Activated T-helper 2 cell treated with anti-CD3 and anti-CD28 coated beads, Interferon-gamma antibody, Interleukin-2, Interleukin-4, amounts not matched to agents 10 μg/mL and 5 μg/mL and 100 μg/mL, durations not matched to agents 14 hours and 24 hours and 36 hours (primary cell): ENCODE data around the gene SPSB1. TPM values are rescaled to one million over a fixed set of nuclear protein-coding genes. Genes with fewer than 3 reads are reported as not detected.

Experiments used
- DNase-seq: peaks from one replicate; pipeline ENCODE4 v3.0.0; 2021; ENCODE audit warnings: low spot score
- H3K27ac Mint-ChIP-seq: one replicate; pipeline ENCODE4 v1.8.0; 2021; ENCODE audit warnings: mixed read lengths
- H3K27me3 Mint-ChIP-seq: one replicate; pipeline ENCODE4 v1.8.0; 2021; ENCODE audit warnings: low read depth, mixed read lengths
- H3K36me3 Mint-ChIP-seq: one replicate; pipeline ENCODE4 v1.8.0; 2021; ENCODE audit warnings: low read depth, mixed read lengths
- H3K4me1 Mint-ChIP-seq: one replicate; pipeline ENCODE4 v1.8.0; 2021; ENCODE audit warnings: low read depth, mixed read lengths
- H3K4me3 Mint-ChIP-seq: one replicate; pipeline ENCODE4 v1.8.0; 2021; ENCODE audit warnings: low read depth, mild to moderate bottlenecking, moderate library complexity, mixed read lengths
- H3K9me3 Mint-ChIP-seq: one replicate; pipeline ENCODE4 v1.8.0; 2021; ENCODE audit warnings: mixed read lengths
- intact Hi-C: fragments of 100-400 bp; cut with micrococcal nuclease; formaldehyde crosslinking; loops from one replicate; pipeline ENCODE4 v1.15.1; 2023
- total RNA-seq: library from RNA; stranded (reverse); gene quantifications from 2 replicates; pipeline ENCODE4 v1.2.3, GENCODE V29; 2022

SPSB1 gene
- total RNA-seq, 1 donor from 2014 or later: 7.5 TPM

GRCh38 chr1:9250411-9251381 is 42.0 kb upstream of the SPSB1 start:
- Mint-ChIP-seq H3K27ac (no peak overlapping the region), H3K36me3 (peaks cover 31% of the 10 kb centered on the region), H3K27me3 (no peaks in the 10 kb centered on the region), H3K4me1 (peaks cover 18% of the 10 kb centered on the region), H3K9me3 (no peaks in the 10 kb centered on the region), H3K4me3 (no peak overlapping the region)
- DNase-seq: no peak
- intact Hi-C loops: loop anchor here (5.0 kb wide), 1 partner anchor 138 kb away; no protein-coding TSS in a partner anchor

- Mint-ChIP-seq H3K9me3 (no peaks in the 10 kb centered on the region), H3K27ac (no peak overlapping the region), H3K4me1 (peaks cover 14% of the 10 kb centered on the region), H3K36me3 (peaks cover 24% of the 10 kb centered on the region), H3K4me3 (no peak overlapping the region), H3K27me3 (no peaks in the 10 kb centered on the region)
- intact Hi-C loops: loop anchor here (5.0 kb wide), 1 partner anchor 139 kb away; no protein-coding TSS in a partner anchor
- no peak for DNase-seq
These were observed 41.2 kb upstream of the SPSB1 start for GRCh38 chr1:9251501-9251900.

GRCh38 chr1:9253004-9253403 is 39.7 kb upstream of the SPSB1 start:
- H3K9me3 Mint-ChIP-seq: peaks cover 4% of the 10 kb centered on the region
- intact Hi-C loops: loop anchor here (5.0 kb wide), 1 partner anchor 141 kb away; no protein-coding TSS in a partner anchor

GRCh38 chr1:9253453-9254105 is 39.1 kb upstream of the SPSB1 start:
- intact Hi-C loops: loop anchor here (5.0 kb wide), 1 partner anchor 141 kb away; no protein-coding TSS in a partner anchor
- Mint-ChIP-seq H3K27me3 (no peaks in the 10 kb centered on the region), H3K36me3 (peaks cover 28% of the 10 kb centered on the region), H3K9me3 (peaks cover 10% of the 10 kb centered on the region), H3K4me1 (peaks cover 9% of the 10 kb centered on the region), H3K27ac (no peak overlapping the region), H3K4me3 (no peak overlapping the region)
- DNase-seq: no peak

More at GRCh38 chr1:9253004-9253403, 39.7 kb upstream of the SPSB1 start:
- DNase-seq: no peak
- Mint-ChIP-seq H3K4me1 (peaks cover 11% of the 10 kb centered on the region), H3K4me3 (no peak overlapping the region), H3K27me3 (no peaks in the 10 kb centered on the region), H3K36me3 (peaks cover 25% of the 10 kb centered on the region), H3K27ac (no peak overlapping the region)

GRCh38 chr1:9256332-9256731 is 36.4 kb upstream of the SPSB1 start:
- no peaks in the 10 kb centered on the region for H3K27me3 Mint-ChIP-seq
- H3K4me3 Mint-ChIP-seq: no peak overlapping the region
- intact Hi-C loops: no loop called here
- no peak for DNase-seq
- H3K27ac Mint-ChIP-seq: no peak overlapping the region
- peaks cover 42% of the 10 kb centered on the region for H3K36me3 Mint-ChIP-seq
- peaks cover 6% of the 10 kb centered on the region for H3K4me1 Mint-ChIP-seq
- H3K9me3 Mint-ChIP-seq: peaks cover 25% of the 10 kb centered on the region

GRCh38 chr1:9257851-9258250 is 34.8 kb upstream of the SPSB1 start:
- no peak for DNase-seq
- no peak overlapping the region for H3K4me3 Mint-ChIP-seq
- H3K27me3 Mint-ChIP-seq: no peaks in the 10 kb centered on the region
- peaks cover 6% of the 10 kb centered on the region for H3K4me1 Mint-ChIP-seq
- peaks cover 25% of the 10 kb centered on the region for H3K9me3 Mint-ChIP-seq
- H3K36me3 Mint-ChIP-seq: peaks cover 47% of the 10 kb centered on the region
- no peak overlapping the region for H3K27ac Mint-ChIP-seq
- intact Hi-C loops: no loop called here

- peaks cover 6% of the 10 kb centered on the region for H3K4me1 Mint-ChIP-seq
- no peak overlapping the region for H3K4me3 Mint-ChIP-seq
- no peaks in the 10 kb centered on the region for H3K27me3 Mint-ChIP-seq
- H3K27ac Mint-ChIP-seq: no peak overlapping the region
- DNase-seq: no peak
- peaks cover 45% of the 10 kb centered on the region for H3K36me3 Mint-ChIP-seq
- H3K9me3 Mint-ChIP-seq: peaks cover 25% of the 10 kb centered on the region
- intact Hi-C loops: no loop called here
These were observed 34.1 kb upstream of the SPSB1 start for GRCh38 chr1:9258629-9259028.

- Mint-ChIP-seq H3K4me3 (no peak overlapping the region), H3K27ac (no peak overlapping the region), H3K9me3 (peaks cover 25% of the 10 kb centered on the region), H3K27me3 (no peaks in the 10 kb centered on the region), H3K36me3 (peaks cover 51% of the 10 kb centered on the region), H3K4me1 (no peaks in the 10 kb centered on the region)
- no peak for DNase-seq
- intact Hi-C loops: no loop called here
These were observed 32.5 kb upstream of the SPSB1 start for GRCh38 chr1:9260059-9260766.

GRCh38 chr1:9261496-9261895 is 31.2 kb upstream of the SPSB1 start:
- Mint-ChIP-seq H3K4me1 (peaks cover 3% of the 10 kb centered on the region), H3K27ac (no peak overlapping the region), H3K4me3 (no peak overlapping the region), H3K27me3 (no peaks in the 10 kb centered on the region), H3K9me3 (peaks cover 25% of the 10 kb centered on the region), H3K36me3 (peaks cover 58% of the 10 kb centered on the region)
- intact Hi-C loops: no loop called here
- DNase-seq: no peak

- H3K27me3 Mint-ChIP-seq: no peaks in the 10 kb centered on the region
- intact Hi-C loops: no loop called here
- DNase-seq: no peak
- no peak overlapping the region for H3K4me3 Mint-ChIP-seq
- no peak overlapping the region for H3K27ac Mint-ChIP-seq
- peaks cover 25% of the 10 kb centered on the region for H3K9me3 Mint-ChIP-seq
- peaks cover 5% of the 10 kb centered on the region for H3K4me1 Mint-ChIP-seq
- peaks cover 54% of the 10 kb centered on the region for H3K36me3 Mint-ChIP-seq
These were observed 30.4 kb upstream of the SPSB1 start for GRCh38 chr1:9262096-9262986.

- intact Hi-C loops: no loop called here
- peaks cover 5% of the 10 kb centered on the region for H3K4me1 Mint-ChIP-seq
These were observed 29.3 kb upstream of the SPSB1 start for GRCh38 chr1:9263276-9263855.

More at GRCh38 chr1:9263276-9263855, 29.3 kb upstream of the SPSB1 start:
- Mint-ChIP-seq H3K27me3 (no peaks in the 10 kb centered on the region), H3K36me3 (peaks cover 44% of the 10 kb centered on the region), H3K4me3 (no peak overlapping the region), H3K9me3 (peaks cover 17% of the 10 kb centered on the region), H3K27ac (no peak overlapping the region)
- no peak for DNase-seq
